GM12873 (cell line): Measurements from ENCODE around the gene ZNF133.

Source experiments
- TF ChIP-seq, protein P1 (sequence below): IDR thresholded peaks from 2 replicates; pipeline ENCODE4 v1.5.1; 2012; ENCODE audit warnings: low read depth, mild to moderate bottlenecking, moderate library complexity, low read length, control low read depth; ENCODE audit not compliant: insufficient read depth; ENCODE audit errors: missing control alignments

The ZNF133 gene

DNA sequence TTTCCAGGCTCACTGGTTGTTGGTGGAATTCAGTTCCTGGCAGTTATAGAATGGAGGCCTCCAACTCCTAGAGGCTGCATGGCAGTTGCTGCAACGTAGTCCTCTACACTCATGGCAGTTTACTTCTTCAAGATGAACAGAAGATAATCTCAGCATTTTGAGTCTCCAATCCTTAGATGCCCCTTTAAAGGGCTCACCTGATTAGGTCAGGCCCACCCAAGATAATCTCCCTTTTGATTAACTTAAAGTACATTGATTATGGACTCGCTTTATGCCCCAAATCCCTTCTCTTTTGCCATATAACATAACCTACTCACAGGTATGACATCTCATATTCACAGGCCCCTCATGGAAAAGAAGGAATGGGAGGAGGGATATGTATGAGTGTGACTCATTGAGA lies 76.4 kb downstream of the ZNF133 start:
- TF ChIP-seq, protein P1, sequence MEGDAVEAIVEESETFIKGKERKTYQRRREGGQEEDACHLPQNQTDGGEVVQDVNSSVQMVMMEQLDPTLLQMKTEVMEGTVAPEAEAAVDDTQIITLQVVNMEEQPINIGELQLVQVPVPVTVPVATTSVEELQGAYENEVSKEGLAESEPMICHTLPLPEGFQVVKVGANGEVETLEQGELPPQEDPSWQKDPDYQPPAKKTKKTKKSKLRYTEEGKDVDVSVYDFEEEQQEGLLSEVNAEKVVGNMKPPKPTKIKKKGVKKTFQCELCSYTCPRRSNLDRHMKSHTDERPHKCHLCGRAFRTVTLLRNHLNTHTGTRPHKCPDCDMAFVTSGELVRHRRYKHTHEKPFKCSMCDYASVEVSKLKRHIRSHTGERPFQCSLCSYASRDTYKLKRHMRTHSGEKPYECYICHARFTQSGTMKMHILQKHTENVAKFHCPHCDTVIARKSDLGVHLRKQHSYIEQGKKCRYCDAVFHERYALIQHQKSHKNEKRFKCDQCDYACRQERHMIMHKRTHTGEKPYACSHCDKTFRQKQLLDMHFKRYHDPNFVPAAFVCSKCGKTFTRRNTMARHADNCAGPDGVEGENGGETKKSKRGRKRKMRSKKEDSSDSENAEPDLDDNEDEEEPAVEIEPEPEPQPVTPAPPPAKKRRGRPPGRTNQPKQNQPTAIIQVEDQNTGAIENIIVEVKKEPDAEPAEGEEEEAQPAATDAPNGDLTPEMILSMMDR: no peak
